ENCODE results near the gene PROM1.

The PROM1 gene

DNA sequence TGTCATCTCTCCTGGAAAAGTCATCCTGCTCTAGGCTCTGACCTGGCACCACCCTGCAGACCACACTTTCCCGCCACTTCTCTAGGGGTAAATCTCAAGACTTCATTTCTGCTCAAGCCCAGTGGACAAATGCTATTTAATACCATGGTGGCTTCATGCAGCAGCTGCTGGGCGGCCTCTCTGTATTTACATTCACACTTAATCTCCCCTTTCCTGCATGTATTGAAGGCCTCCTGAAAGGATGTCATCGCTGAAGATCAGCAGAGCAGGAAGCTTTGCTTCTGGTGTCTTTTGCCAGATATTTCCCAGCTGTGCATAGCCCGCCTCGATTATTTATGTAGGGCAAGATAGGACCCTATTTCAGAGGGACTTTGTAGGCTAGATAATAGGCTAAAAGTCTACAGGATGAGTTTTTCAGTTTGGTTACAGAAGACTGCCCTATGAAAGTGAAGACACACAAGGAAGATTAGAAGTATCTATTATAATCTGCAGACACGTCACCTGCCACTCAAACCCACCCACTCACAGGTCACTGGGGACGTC, 17.2 kb downstream of the PROM1 start:
- Histone ChIP-seq H3K4me1 (ENCODE audit: insufficient read depth, low read length) (no peaks in the 10 kb centered on the region), H3K4me2 (ENCODE audit: insufficient read depth, low read length) (no peak overlapping the region), H3K27ac (ENCODE audit: low read length) (no peak overlapping the region)

DNA sequence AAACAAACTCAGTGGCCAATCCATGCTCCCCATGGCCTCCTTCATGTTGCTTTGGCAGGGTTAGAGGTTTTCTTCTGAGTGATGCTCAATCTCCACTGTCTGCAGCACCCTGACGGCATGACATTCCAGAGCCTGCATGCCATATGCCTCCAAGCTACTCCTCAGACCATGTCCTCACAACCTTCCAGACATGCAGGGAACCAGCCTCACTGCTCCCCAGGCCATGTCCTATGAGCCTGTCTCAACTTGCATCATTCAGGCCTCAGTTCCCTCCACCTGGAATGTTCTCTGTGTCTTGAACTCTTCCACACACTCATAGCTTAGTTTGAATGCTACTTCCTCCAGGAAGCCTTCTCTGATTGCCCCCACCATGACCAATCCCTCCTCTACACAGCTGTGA, 18.8 kb downstream of the PROM1 start:
- no peak overlapping the region for H3K27ac ChIP-seq (ENCODE audit: low read length)
- no peaks in the 10 kb centered on the region for H3K36me3 ChIP-seq (ENCODE audit: insufficient read depth, low read length)
- ATAC-seq (ENCODE audit: insufficient read depth, low read depth): no peak
- H3K27me3 ChIP-seq (ENCODE audit: insufficient read depth, low read length, poor library complexity): peaks cover 17% of the 10 kb centered on the region
- no peaks in the 10 kb centered on the region for H3K9me3 ChIP-seq (ENCODE audit: insufficient read depth, low read length, severe bottlenecking)
- H3K79me2 ChIP-seq (ENCODE audit: insufficient read depth, low read length): no peaks in the 10 kb centered on the region
- no peak for TF ChIP-seq EZH2 (IDR thresholded peaks at IDR 0.05; ENCODE audit: borderline replicate concordance, low read depth, low read length, severe bottlenecking)
- no peak for TF ChIP-seq CTCF (IDR thresholded peaks at IDR 0.05; ENCODE audit: borderline replicate concordance, extremely low read depth, low read length, poor library complexity, severe bottlenecking)
- DNase-seq: no peak
- no peak overlapping the region for H3K4me3 ChIP-seq (ENCODE audit: low read depth in 1 of 2, low read length in 2 of 2)
- no peaks in the 10 kb centered on the region for H3K4me1 ChIP-seq (ENCODE audit: insufficient read depth, low read length)
- no peak overlapping the region for H3K4me2 ChIP-seq (ENCODE audit: insufficient read depth, low read length)
- H2AFZ ChIP-seq (ENCODE audit: low read depth, low read length): no peak overlapping the region
- H3K9ac ChIP-seq (ENCODE audit: low read depth, low read length): no peak overlapping the region
- H4K20me1 ChIP-seq (ENCODE audit: insufficient read depth, low read length): no peaks in the 10 kb centered on the region

More for the DNA sequence above, 17.2 kb downstream of the PROM1 start:
- TF ChIP-seq CTCF (IDR thresholded peaks at IDR 0.05; ENCODE audit: borderline replicate concordance, extremely low read depth, low read length, poor library complexity, severe bottlenecking) (no peak), EZH2 (IDR thresholded peaks at IDR 0.05; ENCODE audit: borderline replicate concordance, low read depth, low read length, severe bottlenecking) (no peak)
- Histone ChIP-seq H3K4me3 (ENCODE audit: low read depth in 1 of 2, low read length in 2 of 2) (no peak overlapping the region), H3K79me2 (ENCODE audit: insufficient read depth, low read length) (no peaks in the 10 kb centered on the region), H3K9me3 (ENCODE audit: insufficient read depth, low read length, severe bottlenecking) (no peaks in the 10 kb centered on the region), H3K9ac (ENCODE audit: low read depth, low read length) (no peak overlapping the region), H3K27me3 (ENCODE audit: insufficient read depth, low read length, poor library complexity) (peaks cover 12% of the 10 kb centered on the region), H3K36me3 (ENCODE audit: insufficient read depth, low read length) (no peaks in the 10 kb centered on the region), H2AFZ (ENCODE audit: low read depth, low read length) (no peak overlapping the region), H4K20me1 (ENCODE audit: insufficient read depth, low read length) (no peaks in the 10 kb centered on the region)
- DNase-seq (no peak), ATAC-seq (ENCODE audit: insufficient read depth, low read depth) (no peak)

GRCh38 chr4:16062601-16063000, 21.2 kb downstream of the PROM1 start:
- H3K4me1 ChIP-seq (ENCODE audit: insufficient read depth, low read length): no peaks in the 10 kb centered on the region
- H2AFZ ChIP-seq (ENCODE audit: low read depth, low read length): no peak overlapping the region
- H3K36me3 ChIP-seq (ENCODE audit: insufficient read depth, low read length): no peaks in the 10 kb centered on the region
- TF ChIP-seq CTCF (IDR thresholded peaks at IDR 0.05; ENCODE audit: borderline replicate concordance, extremely low read depth, low read length, poor library complexity, severe bottlenecking) (no peak), EZH2 (IDR thresholded peaks at IDR 0.05; ENCODE audit: borderline replicate concordance, low read depth, low read length, severe bottlenecking) (no peak)
- H3K79me2 ChIP-seq (ENCODE audit: insufficient read depth, low read length): no peaks in the 10 kb centered on the region
- no peaks in the 10 kb centered on the region for H3K9me3 ChIP-seq (ENCODE audit: insufficient read depth, low read length, severe bottlenecking)
- no peaks in the 10 kb centered on the region for H4K20me1 ChIP-seq (ENCODE audit: insufficient read depth, low read length)
- H3K4me3 ChIP-seq (ENCODE audit: low read depth in 1 of 2, low read length in 2 of 2): no peak overlapping the region
- H3K4me2 ChIP-seq (ENCODE audit: insufficient read depth, low read length): no peak overlapping the region
- DNase-seq: no peak
- H3K9ac ChIP-seq (ENCODE audit: low read depth, low read length): no peak overlapping the region
- ATAC-seq (ENCODE audit: insufficient read depth, low read depth): no peak
- peaks cover 27% of the 10 kb centered on the region for H3K27me3 ChIP-seq (ENCODE audit: insufficient read depth, low read length, poor library complexity)
- H3K27ac ChIP-seq (ENCODE audit: low read length): no peak overlapping the region

Data from DND-41 (cell line).